LHCN-M2 (cell line): ENCODE measurements around the gene SPATS1. TPM values are rescaled to one million over a fixed set of nuclear protein-coding genes. Genes with fewer than 3 reads are reported as not detected.

ENCODE experiments used
- DNase-seq: peaks from one replicate; pipeline ENCODE4 v3.0.0-alpha.2; 2012; ENCODE audit warnings: low read depth
- polyA plus RNA-seq: library from polyadenylated mRNA; unstranded; fragments of >200 nt; gene quantifications from one replicate; pipeline ENCODE4 v1.2.1, GENCODE V29; 2012; ENCODE audit warnings: missing spikeins
- total RNA-seq: library from RNA; depleted of rRNA; stranded (reverse); fragments of >200 nt; gene quantifications from 2 replicates; pipeline ENCODE4 v1.2.3, GENCODE V29; 2014; rRNA removed

SPATS1 gene
- total RNA-seq, result not detected in 2 replicates
- polyA plus RNA-seq, result not detected

- no peak for DNase-seq
These were observed at the start of gene SPATS1 for GRCh38 chr6:44342489-44342888. TSS of gene SPATS1 (plus strand) at chr6:44342650. CDS start at chr6:44343096, 446 bp downstream.

- no peak for DNase-seq
These were observed 49.6 kb upstream of the SPATS1 start for GRCh38 chr6:44292661-44293365.

- DNase-seq, result no peak
These were observed 47.3 kb upstream of the SPATS1 start for GRCh38 chr6:44294832-44295791.

GRCh38 chr6:44297063-44298038 is 45.1 kb upstream of the SPATS1 start:
- DNase-seq, result no peak

- no peak for DNase-seq
These were observed 44.2 kb upstream of the SPATS1 start for GRCh38 chr6:44298055-44298803.

- no peak for DNase-seq
These were observed 43.6 kb upstream of the SPATS1 start for GRCh38 chr6:44298864-44299263.

- no peak for DNase-seq
These were observed 42.1 kb upstream of the SPATS1 start for GRCh38 chr6:44300292-44300823.

- no peak for DNase-seq
These were observed 41.3 kb upstream of the SPATS1 start for GRCh38 chr6:44301106-44301505.

- DNase-seq, result no peak
These were observed 40.5 kb upstream of the SPATS1 start for GRCh38 chr6:44301782-44302564.

GRCh38 chr6:44302856-44303255 is 39.6 kb upstream of the SPATS1 start:
- no peak for DNase-seq

- no peak for DNase-seq
These were observed 38.6 kb upstream of the SPATS1 start for GRCh38 chr6:44303842-44304241.

- DNase-seq, result peak; percentile 34
These were observed 37.9 kb upstream of the SPATS1 start for GRCh38 chr6:44304282-44305199.

GRCh38 chr6:44305200-44305725 is 37.2 kb upstream of the SPATS1 start:
- no peak for DNase-seq

- no peak for DNase-seq
These were observed 35.7 kb upstream of the SPATS1 start for GRCh38 chr6:44306710-44307109.

- no peak for DNase-seq
These were observed 35.2 kb upstream of the SPATS1 start for GRCh38 chr6:44307217-44307616.

GRCh38 chr6:44309092-44309491 is 33.4 kb upstream of the SPATS1 start:
- DNase-seq, result peak; percentile 90

GRCh38 chr6:44309631-44310030 is 32.8 kb upstream of the SPATS1 start:
- no peak for DNase-seq

GRCh38 chr6:44310241-44310640 is 32.2 kb upstream of the SPATS1 start:
- DNase-seq, result no peak
